Stimulated activated CD4-positive, alpha-beta T cell treated with anti-CD3 and anti-CD28 coated beads, Interleukin-1b, Interleukin-23, amount 100 ng/mL, for 24 hours (primary cell): ENCODE data around the gene MRPL20.

ENCODE experiments used
- DNase-seq, 4 experiments: peaks; one replicate each; pipeline ENCODE4 v3.0.0-alpha.2; 2020; ENCODE audit warnings: low read depth in 4 of 4, low spot score in 1 of 4

MRPL20 gene

GRCh38 chr1:1365875-1366698 is 41.0 kb downstream of the MRPL20 start:
- DNase-seq = no peak

- no peak for DNase-seq
Observed at GRCh38 chr1:1364266-1364665, 42.8 kb downstream of the MRPL20 start.

DNA sequence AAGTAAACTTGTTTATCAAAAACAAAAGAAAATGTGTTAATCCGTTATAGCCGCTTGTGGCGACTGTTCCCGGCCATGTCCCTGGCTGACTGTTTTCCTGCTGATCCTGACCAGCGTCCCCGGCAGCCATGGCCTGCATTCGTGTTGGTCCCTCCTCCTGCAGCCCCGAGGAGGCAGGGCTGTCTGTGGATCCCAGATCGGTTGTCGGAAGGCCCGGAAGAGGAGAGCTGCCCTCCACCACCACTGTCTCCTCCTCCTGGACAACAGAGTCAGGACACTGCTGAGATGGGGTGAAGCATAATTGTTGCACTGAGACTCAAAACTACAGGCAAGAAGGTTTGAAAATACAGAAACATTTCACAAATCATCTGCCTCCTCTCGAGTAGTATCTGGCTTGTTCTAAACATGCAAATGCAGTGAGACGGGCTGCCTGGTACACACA is 45.1 kb downstream of the MRPL20 start:
- no peak for DNase-seq

DNA sequence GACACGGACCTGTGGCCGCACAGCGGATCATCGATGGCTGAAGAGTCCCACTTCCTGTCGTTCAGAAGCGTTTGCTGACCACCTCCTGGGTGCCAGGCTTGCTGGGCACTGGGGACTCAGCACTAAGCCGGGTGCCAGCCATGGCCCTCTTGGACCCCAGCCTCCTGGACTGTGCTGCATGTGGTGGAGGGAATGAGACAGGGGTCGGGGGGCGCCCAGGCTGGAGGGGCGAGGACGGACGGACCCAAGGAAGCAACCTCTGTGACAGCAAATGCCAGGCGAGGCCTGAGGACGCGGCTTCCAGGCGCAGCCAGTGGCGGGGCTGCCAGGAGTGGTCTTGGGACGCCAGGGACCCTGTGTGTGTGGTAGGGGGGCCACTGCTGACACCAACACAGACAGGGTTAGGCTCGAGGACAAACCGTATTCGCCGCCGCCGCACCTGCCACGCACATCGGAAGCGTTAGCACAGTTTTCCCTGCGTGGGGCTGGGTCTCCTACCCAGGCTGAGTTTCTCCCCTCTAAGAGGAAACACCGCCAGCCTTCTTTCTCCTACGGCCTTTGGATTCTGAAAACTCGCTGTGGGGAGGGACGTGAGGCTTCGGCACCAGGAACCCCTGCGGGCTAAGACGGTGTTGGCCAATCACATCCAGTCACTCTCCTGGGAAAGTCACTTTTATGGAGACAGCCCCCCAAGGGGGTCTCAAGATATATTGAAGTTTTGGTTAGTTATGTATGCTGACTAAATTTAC is 45.7 kb downstream of the MRPL20 start:
- no peak for DNase-seq

DNA sequence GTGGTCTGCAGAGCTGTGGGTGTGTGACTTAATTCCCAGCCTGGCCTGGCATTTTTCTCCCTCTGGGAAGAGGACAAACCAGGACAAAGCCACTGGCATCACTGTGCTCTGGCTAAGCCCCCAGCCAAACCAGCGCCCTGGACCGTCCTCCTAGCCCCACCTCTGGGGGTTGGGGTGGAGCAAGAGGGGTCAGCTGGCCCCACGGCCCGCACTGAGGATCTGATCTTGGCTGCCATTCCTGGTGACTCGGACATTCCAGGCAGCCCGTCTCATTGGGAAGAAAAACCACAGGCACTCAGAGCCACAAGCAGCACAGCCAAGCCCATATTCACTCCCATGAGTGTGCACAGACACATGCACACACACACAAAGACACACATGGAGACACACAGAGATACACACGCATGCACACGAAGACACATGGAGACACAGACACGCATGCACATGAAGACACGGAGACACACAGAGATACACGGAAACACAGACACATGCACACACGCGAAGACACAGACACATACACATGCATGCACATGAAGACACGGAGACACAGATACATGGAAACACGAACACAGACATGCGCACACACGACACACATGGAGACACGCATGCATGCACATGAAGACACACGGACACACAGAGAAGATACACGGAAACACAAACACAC is 46.5 kb downstream of the MRPL20 start:
- no peak for DNase-seq

DNA sequence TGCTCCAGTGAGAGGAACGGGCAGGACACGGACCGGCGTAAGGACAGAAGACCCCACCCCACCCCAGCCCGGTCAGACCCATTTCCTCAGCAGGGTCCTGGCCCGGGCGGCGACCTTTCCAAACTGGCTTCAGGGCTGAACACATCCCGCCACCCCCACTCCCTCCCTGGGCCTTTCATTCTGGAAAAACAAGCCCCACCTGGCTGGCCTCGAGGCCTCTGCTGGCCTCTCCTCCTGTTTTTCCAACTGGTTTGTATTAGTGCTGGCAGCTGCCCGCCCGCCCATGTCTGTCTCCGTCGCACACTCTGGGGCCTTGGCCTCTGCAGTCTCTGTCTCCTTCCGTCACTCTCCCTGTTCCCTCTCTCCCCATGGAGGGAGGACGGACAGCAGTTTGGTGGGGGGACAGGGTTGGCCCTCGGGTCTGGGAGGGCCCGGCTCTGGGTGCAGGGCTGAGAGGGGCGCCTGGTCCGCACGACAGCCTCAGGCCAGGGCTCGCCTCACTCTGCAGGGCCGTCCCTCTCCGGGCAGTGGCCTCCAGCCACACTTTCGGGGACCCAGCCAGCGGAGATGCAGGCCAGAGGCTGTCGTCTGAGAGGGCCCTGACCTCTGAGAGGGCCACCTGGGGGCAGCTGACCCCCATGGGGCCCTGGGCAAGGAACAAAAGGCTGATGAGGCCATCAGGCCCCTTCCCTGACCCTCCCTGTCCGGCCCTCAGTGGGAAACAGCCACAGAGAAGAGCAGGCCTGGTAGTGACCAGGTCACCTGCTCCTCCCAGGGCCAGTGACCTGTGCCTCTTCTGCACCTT is 47.2 kb downstream of the MRPL20 start:
- no peak for DNase-seq

DNA sequence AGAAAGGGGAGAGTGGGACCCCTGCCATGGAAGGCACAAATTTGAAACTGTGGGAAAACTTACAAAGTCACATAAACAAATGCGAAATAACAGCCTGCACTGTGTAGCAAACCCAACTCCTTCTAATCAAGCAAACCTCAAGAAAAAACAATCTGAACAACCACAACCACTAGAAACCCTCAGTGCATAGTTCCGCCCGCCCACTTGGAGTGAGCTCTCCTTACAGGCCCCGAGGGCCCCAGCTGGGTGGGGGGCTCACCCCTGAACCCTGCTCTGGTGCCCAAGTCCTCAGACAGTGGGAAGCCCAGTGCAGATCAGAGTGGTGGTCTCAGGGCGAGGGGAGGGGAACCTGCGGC is 47.8 kb downstream of the MRPL20 start:
- DNase-seq = no peak

DNA sequence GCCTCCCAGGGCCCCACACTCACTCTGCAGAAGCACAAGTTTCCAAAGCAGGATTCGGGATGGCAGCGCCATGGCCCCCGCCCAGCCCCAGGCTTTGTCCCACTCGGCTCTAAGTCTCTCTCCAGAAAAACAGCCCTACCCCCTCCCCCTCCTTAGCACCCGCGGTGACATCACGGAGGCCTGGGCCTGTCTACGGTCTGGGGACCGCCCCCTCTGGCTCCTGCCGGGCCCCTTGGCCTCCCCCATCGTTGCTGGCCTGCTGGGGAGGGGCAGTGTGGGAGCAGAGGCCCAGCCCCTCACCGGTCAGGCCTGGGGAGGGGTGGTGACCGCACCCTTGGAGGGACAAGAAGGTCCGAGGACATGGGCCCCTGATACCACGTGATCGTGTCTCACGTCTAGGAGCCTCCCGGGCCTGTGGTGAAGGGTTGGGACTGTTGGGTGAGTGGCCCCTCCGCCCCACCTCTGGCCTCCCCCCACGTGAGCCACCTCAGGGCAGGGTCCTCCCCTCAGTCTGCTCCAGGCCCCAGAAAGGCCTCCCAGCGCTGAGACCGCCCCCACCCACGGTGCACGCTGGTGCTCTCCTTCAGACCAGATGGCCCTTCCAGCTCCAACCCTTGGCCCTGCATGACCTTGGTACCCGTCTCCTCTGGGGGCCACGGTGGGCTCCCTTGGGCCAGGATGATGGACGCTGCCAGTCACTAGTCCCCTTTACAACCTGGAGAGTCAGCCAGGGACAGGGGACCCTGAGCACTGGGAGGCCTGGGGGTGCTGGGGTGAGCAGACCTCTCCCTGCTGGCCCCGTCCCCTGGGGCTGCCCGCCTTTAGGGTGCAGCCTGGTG is 48.4 kb downstream of the MRPL20 start, which contains the start of gene MXRA8:
Gene MXRA8, minus strand, starts transcription at position 123 of the 839 bp plus-strand sequence. Its CDS starts 51 bp downstream, at position 72.
- no peak for DNase-seq

- DNase-seq = no peak
Observed at GRCh38 chr1:1357871-1358432, 49.1 kb downstream of the MRPL20 start.

DNA sequence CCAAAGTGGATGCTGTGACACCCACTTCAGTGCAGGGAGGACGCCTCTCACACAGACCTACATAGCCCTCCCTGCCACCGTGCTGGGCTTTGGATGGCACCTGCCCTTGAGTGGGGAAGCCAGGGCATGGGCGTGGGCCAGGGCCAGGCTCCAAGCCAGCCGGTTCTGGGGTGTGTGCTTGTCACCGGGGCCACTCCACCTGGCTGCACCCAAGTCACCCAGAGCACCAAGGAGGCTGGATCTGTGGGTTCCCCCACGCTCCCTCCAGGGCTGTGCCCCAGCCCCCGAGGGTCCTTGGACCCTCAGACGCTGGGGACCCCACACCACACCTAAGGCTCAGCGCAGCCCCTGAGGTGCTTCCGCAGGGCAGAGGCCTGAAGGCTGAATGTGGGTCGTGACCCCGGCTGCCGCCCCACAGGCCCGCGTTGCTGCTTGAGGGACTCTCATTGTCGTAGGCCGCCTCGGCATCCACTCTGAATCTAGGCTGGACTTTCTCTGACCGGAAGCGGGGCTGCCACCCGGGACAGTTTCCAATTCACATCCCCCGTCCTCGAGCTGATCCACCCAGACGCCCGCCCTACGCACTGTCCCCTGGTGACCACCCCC is 50.2 kb downstream of the MRPL20 start:
- DNase-seq = no peak

GRCh38 chr1:1356166-1356795 is 50.8 kb downstream of the MRPL20 start:
- no peak for DNase-seq

GRCh38 chr1:1355416-1355815 is 51.7 kb downstream of the MRPL20 start:
- DNase-seq = no peak

- no peak for DNase-seq
Observed at GRCh38 chr1:1354271-1355247, 52.5 kb downstream of the MRPL20 start.

DNA sequence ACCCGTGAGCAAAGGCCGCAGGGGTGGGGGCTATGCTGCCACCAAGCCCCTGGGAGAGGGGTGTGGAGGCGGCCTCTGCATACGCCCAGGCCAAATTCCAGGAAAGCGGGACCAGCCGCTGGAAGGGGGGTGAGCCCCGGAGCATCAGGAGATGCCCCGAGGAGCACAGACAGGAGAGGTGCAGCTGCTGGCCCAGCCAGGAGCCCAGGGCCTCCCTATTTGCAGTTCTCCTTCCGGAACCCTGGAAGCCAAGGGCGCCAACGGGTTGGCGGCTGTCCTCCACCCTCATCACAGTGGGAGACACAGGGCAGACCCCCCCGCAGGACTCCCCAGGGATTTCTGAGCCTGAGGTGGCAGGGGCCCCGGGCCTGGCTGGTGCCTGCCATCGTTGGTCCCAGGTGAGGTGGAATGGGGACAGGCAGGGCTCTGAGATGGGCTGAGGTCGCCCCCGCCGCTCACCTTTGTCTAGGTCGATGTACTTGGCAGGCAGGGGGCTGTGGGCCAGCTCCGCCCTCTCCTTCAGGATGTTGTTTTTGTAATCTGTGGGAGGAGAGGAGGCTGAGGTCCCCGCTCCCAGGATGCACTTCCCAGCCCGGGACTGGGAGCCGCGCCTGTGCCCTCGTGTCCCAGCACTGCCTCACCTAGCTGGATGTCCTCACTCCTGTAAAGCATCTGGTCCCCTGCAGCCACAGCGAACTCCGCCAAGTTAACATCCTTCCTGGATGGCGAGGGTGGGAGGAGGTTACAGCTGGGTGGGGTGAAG is 53.5 kb downstream of the MRPL20 start:
- no peak for DNase-seq

DNA sequence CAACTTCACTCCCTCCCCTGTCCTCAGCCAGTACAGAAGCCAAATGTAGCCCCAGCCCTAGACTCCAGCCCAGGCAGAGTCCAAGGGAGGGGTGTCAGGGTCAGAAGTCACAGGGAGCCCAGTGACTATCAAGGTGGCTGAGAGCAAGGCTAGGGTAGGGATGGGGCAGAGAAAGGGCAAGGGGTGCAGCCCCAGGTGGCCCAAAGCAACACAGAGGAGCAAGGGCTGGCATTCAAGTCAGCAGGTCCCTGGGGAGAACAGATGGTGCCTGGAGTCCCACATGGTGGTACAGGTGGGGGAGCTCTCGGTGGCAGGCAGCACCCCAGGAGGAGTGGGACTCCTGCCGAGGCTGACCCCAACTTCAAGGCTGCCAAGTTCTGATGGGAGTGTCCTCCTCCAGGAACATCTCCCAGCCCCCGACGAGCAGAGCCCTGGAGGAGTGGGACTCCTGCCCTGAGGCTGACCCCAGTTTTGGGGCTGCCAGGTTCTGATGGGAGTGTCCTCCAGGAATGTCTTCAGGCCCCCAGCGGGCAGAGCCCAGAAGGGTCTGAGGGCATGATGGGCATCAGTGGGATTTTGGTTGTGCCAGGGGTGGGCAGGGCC is 54.2 kb downstream of the MRPL20 start:
- DNase-seq = no peak
